GM23248 (cell line): ENCODE measurements around the gene ATP1B3.

ENCODE experiments used
- EZH2 ChIP-seq: fragments of 200-600 bp; sonication (generic); IDR thresholded peaks from 2 replicates; pipeline ENCODE4 v1.6.1; 2018; ENCODE audit warnings: antibody characterized with exemption, mild to moderate bottlenecking; ENCODE audit not compliant: insufficient read depth, poor library complexity, severe bottlenecking
- EZH2phosphoT487 ChIP-seq: fragments of 200-600 bp; sonication (generic); IDR thresholded peaks from 2 replicates; pipeline ENCODE4 v1.6.1; 2018; ENCODE audit warnings: antibody characterized with exemption, moderate library complexity, mild to moderate bottlenecking, low read depth; ENCODE audit not compliant: insufficient read depth

GRCh38 chr3:141860766-141861513, 15.5 kb upstream of the ATP1B3 start:
- no peak for TF ChIP-seq EZH2
- no peak for TF ChIP-seq EZH2phosphoT487
